Lung (tissue), 12 donors: ENCODE measurements around the gene PIK3R2. TPM values are rescaled to one million over a fixed set of nuclear protein-coding genes. Genes with fewer than 3 reads are reported as not detected.

ENCODE experiments used
- ATAC-seq: fragments of 200-7000 bp; cut with Tn5 transposase; one replicate; pipeline ENCODE4 v1.9.1; 2020; ENCODE audit warnings: moderate number of reproducible peaks; ENCODE audit not compliant: insufficient read depth, low FRiP score
- DNase-seq, 3 donors: peaks; one replicate each; pipeline ENCODE4 v3.0.0-alpha.2; 2013 to 2017
- H3K27ac ChIP-seq, 2 donors: one replicate each; pipeline ENCODE4 v1.5.1; 2013; ENCODE audit warnings: mild to moderate bottlenecking in 2 of 2, moderate library complexity in 2 of 2, control low read depth in 1 of 2, inconsistent platforms in 1 of 2, low read depth in 1 of 2, low read length in 1 of 2
- H3K27me3 ChIP-seq, 3 donors: one replicate each; pipeline ENCODE4 v1.5.1; 2013; ENCODE audit warnings: low read length in 2 of 3; ENCODE audit not compliant: control insufficient read depth in 3 of 3, insufficient read depth in 3 of 3
- H3K36me3 ChIP-seq, 4 donors: one replicate each; pipeline ENCODE4 v1.5.1; 2013; ENCODE audit warnings: low read length in 4 of 4, mild to moderate bottlenecking in 1 of 4, moderate library complexity in 1 of 4; ENCODE audit not compliant: control insufficient read depth in 4 of 4, insufficient read depth in 4 of 4
- H3K4me1 ChIP-seq, 5 donors: one replicate each; pipeline ENCODE4 v1.5.1; 2013; ENCODE audit warnings: low read length in 5 of 5, mild to moderate bottlenecking in 2 of 5, moderate library complexity in 1 of 5; ENCODE audit not compliant: control insufficient read depth in 5 of 5, insufficient read depth in 5 of 5
- H3K4me3 ChIP-seq: one replicate; pipeline ENCODE4 v1.5.1; 2013; ENCODE audit warnings: mild to moderate bottlenecking, control low read depth, moderate library complexity
- H3K9ac ChIP-seq, 2 donors: one replicate each; pipeline ENCODE4 v1.5.1; 2013; ENCODE audit warnings: low read length in 2 of 2, control low read depth in 1 of 2; ENCODE audit not compliant: insufficient read depth in 1 of 2
- H3K9me3 ChIP-seq, 4 donors: one replicate each; pipeline ENCODE4 v1.5.1; 2013; ENCODE audit warnings: low read length in 3 of 4, mild to moderate bottlenecking in 1 of 4, moderate library complexity in 1 of 4; ENCODE audit not compliant: control insufficient read depth in 4 of 4, insufficient read depth in 3 of 4
- WGBS, 2 donors: extraction: QIAGEN DNeasy Blood & Tissue Kit; methylation state at CpG; one replicate each; pipeline ENCODE4 v1.1.7; 2013; 5-methylcytosine and 5-hydroxymethylcytosine counted together
- polyA plus RNA-seq, 2 donors: library from polyadenylated mRNA; stranded (reverse); fragments of 200-250 nt; gene quantifications; one replicate each; pipeline ENCODE4 v1.2.1, GENCODE V29; 2013
- total RNA-seq, 2 donors: library from RNA; depleted of rRNA in 1 of 2; stranded (reverse); fragments of >200 nt in 1 of 2; gene quantifications; one replicate each; pipeline ENCODE4 v1.2.1, GENCODE V29; 2014 to 2021
- TF ChIP-seq, protein P1 (sequence below): IDR thresholded peaks from 2 replicates; pipeline ENCODE4 v1.5.1; 2012; ENCODE audit warnings: mild to moderate bottlenecking; ENCODE audit errors: control extremely low read depth, extremely low read depth
- donor health status: control.
- donor health status: control.
- donor health status: Bipolar disorder and iron deficiency.
- donor health status: healthy.
- donor health status: DM: yes; HTN: yes; CAD: no.

Gene PIK3R2
- total and polyA plus RNA-seq, 4 donors: 7.0 to 36.2 (median 20.4) TPM

- ATAC-seq (peak; percentile 73), DNase-seq (peak; percentile 98 to 99 (median 99))
- Histone ChIP-seq H3K9me3 (no peaks in the 10 kb centered on the region), H3K36me3 (peaks cover 0 to 20% (median 9%) of the 10 kb centered on the region in 4 donors), H3K4me3 (peak overlapping the region; percentile 40), H3K4me1 (peaks cover 0 to 28% (median 14%) of the 10 kb centered on the region in 5 donors), H3K27me3 (no peaks in the 10 kb centered on the region), H3K27ac (peak overlapping the region; percentile 95 to 96), H3K9ac (peak overlapping the region; percentile 81 to 94)
- WGBS, 2 donors: 0% methylated on average over 22 of the region's 22 CpGs
- TF ChIP-seq, protein P1, sequence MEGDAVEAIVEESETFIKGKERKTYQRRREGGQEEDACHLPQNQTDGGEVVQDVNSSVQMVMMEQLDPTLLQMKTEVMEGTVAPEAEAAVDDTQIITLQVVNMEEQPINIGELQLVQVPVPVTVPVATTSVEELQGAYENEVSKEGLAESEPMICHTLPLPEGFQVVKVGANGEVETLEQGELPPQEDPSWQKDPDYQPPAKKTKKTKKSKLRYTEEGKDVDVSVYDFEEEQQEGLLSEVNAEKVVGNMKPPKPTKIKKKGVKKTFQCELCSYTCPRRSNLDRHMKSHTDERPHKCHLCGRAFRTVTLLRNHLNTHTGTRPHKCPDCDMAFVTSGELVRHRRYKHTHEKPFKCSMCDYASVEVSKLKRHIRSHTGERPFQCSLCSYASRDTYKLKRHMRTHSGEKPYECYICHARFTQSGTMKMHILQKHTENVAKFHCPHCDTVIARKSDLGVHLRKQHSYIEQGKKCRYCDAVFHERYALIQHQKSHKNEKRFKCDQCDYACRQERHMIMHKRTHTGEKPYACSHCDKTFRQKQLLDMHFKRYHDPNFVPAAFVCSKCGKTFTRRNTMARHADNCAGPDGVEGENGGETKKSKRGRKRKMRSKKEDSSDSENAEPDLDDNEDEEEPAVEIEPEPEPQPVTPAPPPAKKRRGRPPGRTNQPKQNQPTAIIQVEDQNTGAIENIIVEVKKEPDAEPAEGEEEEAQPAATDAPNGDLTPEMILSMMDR: peak; percentile 32
Measured at GRCh38 chr19:18152442-18152816, 534 bp upstream of the PIK3R2 start.

DNA sequence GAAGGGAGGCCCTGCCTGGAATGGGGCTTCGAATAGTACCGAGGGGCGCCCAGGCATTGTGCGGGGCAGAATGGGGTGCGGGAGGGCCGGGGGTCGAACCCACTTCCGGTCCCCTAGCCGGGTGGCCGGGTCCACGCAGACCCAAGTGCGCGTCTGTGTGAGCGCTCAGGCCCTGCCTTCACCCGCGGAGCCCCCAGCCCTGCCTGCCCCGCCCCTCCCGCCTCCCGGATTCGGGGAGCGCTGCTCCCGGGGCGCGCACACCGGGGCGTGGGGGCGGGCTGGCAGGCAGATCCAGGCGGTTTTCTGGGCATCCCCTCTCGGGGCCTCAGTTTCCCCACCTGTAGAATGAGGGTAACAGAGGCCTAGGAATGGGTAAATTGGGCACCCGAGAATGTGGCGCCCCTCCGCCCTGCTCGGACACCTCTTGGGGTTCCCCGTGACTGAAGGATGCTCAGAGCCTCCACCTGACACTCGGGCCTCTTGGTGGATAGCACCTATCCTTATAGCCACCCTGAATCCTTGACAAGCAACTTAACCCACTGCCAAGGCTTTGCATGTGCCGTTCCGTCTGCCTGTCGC, 682 bp downstream of the PIK3R2 start:
- Histone ChIP-seq H3K27me3 (no peaks in the 10 kb centered on the region), H3K4me3 (peak overlapping the region; percentile 83), H3K36me3 (peaks cover 0 to 20% (median 8%) of the 10 kb centered on the region in 4 donors), H3K27ac (peak overlapping the region; percentile 88 to 90), H3K4me1 (peaks cover 0 to 32% (median 16%) of the 10 kb centered on the region in 5 donors), H3K9ac (peak overlapping the region; percentile 88 to 94), H3K9me3 (no peaks in the 10 kb centered on the region)
- DNase-seq (no peak), ATAC-seq (no peak)
- WGBS, 2 donors: 2% methylated on average over 29 to 38 of the region's 38 CpGs
- TF ChIP-seq, protein P1: no peak

- 82 to 89% methylated on average over 43 of the region's 43 CpGs for WGBS, 2 donors
- Histone ChIP-seq H3K4me1 (peaks cover 0 to 32% (median 16%) of the 10 kb centered on the region in 5 donors), H3K4me3 (no peak overlapping the region), H3K9me3 (no peaks in the 10 kb centered on the region), H3K27ac (peak overlapping the region in 1 of 2 donors; percentile 48), H3K27me3 (no peaks in the 10 kb centered on the region), H3K9ac (no peak overlapping the region), H3K36me3 (peaks cover 0 to 23% (median 6%) of the 10 kb centered on the region in 4 donors)
- ATAC-seq: no peak
- TF ChIP-seq, protein P1: no peak
- DNase-seq: no peak
Measured at GRCh38 chr19:18155095-18156087, 2.4 kb downstream of the PIK3R2 start.
